Esophagus squamous epithelium (tissue), 5 donors: ENCODE results near the gene TTC32. TPM values are rescaled to one million over a fixed set of nuclear protein-coding genes. Genes with fewer than 3 reads are reported as not detected.
"Not testable (repeated sequence)": the region's sequence is repeated elsewhere in the genome, so short reads cannot be mapped to it uniquely, and the experiment has no call there.

ENCODE experiments used
- DNase-seq: peaks from one replicate; lab custom pipeline; 2025; lab: John Stamatoyannopoulos, UW
- H3K27ac ChIP-seq, 4 donors: fragments of 200-600 bp; sonication (generic); one replicate each; pipeline ENCODE4 v1.5.1; 2016 to 2019; ENCODE audit warnings: mild to moderate bottlenecking in 1 of 4
- H3K27me3 ChIP-seq, 4 donors: fragments of 200-600 bp; sonication (generic); 1 replicate in 3 of 4; 2 replicates in 1 of 4; pipeline versions ENCODE4 v1.5.1 to v1.6.0; 2017 to 2021; ENCODE audit warnings: antibody characterized with exemption in 1 of 4
- H3K36me3 ChIP-seq, 3 donors: fragments of 200-600 bp; sonication (generic); one replicate each; pipeline ENCODE4 v1.5.1; 2016 to 2019
- H3K4me1 ChIP-seq, 3 donors: fragments of 200-600 bp; sonication (generic); one replicate each; pipeline ENCODE4 v1.5.1; 2017 to 2019
- H3K4me3 ChIP-seq, 4 donors: fragments of 200-600 bp; sonication (generic); 1 replicate in 3 of 4; 2 replicates in 1 of 4; pipeline ENCODE4 v1.5.1; 2016 to 2019; ENCODE audit warnings: mild to moderate bottlenecking in 2 of 4, moderate library complexity in 1 of 4
- H3K9me3 ChIP-seq, 3 donors: fragments of 200-600 bp; sonication (generic); one replicate each; pipeline ENCODE4 v1.5.1; 2016 to 2019
- CTCF ChIP-seq, 6 experiments: fragments of 450-650 bp in 4 of 6; fragments of 200-600 bp in 2 of 6; sonication (generic) in 2 of 6; IDR thresholded peaks; one replicate each; pipeline ENCODE4 v1.5.1; 2016 to 2019; ENCODE audit warnings: antibody characterized with exemption in 6 of 6, mild to moderate bottlenecking in 4 of 6, moderate library complexity in 4 of 6
- POLR2A ChIP-seq, 4 donors: fragments of 450-650 bp; IDR thresholded peaks; one replicate each; pipeline ENCODE4 v1.6.1; 2017; ENCODE audit warnings: antibody characterized with exemption in 4 of 4, mild to moderate bottlenecking in 4 of 4, moderate library complexity in 3 of 4
- WGBS, 2 donors: methylation state at CpG; one replicate each; pipeline ENCODE4 v1.1.5; 2018; 5-methylcytosine and 5-hydroxymethylcytosine counted together
- intact Hi-C: fragments of 100-400 bp; cut with DNase I; formaldehyde crosslinking; loops from one replicate; pipeline ENCODE4 v1.15.0; 2022
- total RNA-seq, 4 donors: library from RNA; depleted of rRNA; stranded (reverse); fragments of >200 nt; gene quantifications; one replicate each; pipeline ENCODE4 v1.1.0, GENCODE V29; 2016
- donor health status: DM: yes; HTN: yes; CAD: no.

TTC32 gene
- total RNA-seq, 4 donors from 2014 or later = 5.2 to 15.8 (median 7.2) TPM

DNA sequence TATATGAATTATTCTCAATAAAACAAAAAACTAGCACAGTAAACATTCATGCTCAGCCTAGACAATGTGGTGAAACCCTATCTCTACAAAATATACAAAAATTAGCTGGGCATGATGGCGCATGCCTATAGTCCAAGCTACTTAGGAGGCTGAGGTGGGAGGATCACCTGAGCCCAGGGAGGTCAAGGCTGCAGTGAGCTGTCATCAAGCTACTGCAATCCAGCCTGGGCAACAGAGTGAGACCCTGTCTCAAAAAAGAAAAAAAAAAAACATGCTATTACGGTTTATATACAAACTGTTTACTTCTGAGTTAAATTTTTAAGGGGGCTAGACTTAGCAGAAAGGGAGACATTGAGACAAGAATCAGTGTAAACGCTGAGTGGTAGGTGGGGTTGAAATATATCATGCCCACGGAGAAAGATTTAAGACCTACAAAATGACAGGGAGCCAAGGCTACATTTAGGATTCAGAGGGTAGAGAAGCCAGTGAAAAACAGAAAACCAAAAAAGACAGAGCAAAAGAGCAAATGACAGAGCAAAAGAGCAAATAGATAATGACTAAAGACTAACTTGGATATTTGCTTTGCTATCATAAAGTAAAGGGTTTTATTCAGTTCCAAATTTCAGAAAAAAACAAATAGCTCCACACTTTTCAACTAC lies 7.5 kb downstream of the TTC32 start:
- H3K27ac ChIP-seq = no peak overlapping the region
- intact Hi-C loops = no loop called here
- DNase-seq = no peak
- TF ChIP-seq POLR2A (IDR thresholded peaks at IDR 0.05) = no peak
- no peak for TF ChIP-seq CTCF (IDR thresholded peaks at IDR 0.05)
- H3K36me3 ChIP-seq = peaks cover 0 to 3% (median 0%) of the 10 kb centered on the region in 3 donors
- WGBS, 2 donors = 76 to 96% methylated on average over 4 of the region's 4 CpGs
- H3K9me3 ChIP-seq = no peaks in the 10 kb centered on the region
- no peak overlapping the region for H3K4me3 ChIP-seq
- H3K4me1 ChIP-seq = peaks cover 0 to 52% (median 17%) of the 10 kb centered on the region in 3 donors
- H3K27me3 ChIP-seq = no peaks in the 10 kb centered on the region

DNA sequence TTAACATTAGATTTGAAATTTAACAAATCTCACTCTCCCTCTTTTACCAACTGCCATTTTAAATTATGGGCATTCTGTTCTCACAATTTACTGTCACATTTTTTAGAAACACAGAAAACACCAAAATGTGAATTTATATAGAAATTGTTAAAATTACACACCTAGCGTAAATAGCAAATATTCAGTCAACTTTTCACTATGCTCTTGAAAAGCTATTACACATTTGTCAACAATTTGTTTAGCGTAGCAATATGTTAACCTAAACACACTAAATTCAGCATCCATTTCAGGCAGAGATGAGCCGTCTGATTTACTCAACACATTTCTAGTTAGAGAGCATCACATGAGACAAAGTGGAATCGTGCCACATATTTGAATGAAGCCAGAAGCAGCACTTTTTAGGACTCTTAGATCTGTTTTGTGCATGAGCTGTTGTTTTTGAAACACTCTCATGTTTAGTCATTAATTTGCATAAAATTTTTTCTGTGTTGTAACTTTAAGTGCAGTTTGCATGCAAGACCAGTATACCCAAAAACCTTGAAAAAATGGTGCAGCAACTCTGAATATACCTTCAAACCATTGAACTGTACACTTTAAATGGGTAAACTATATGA lies 8.2 kb downstream of the TTC32 start:
- no peak overlapping the region for H3K27ac ChIP-seq
- H3K36me3 ChIP-seq = peaks cover 0 to 3% (median 0%) of the 10 kb centered on the region in 3 donors
- H3K9me3 ChIP-seq = no peaks in the 10 kb centered on the region
- H3K4me3 ChIP-seq = no peak overlapping the region
- TF ChIP-seq POLR2A (IDR thresholded peaks at IDR 0.05) (no peak), CTCF (IDR thresholded peaks at IDR 0.05) (no peak)
- no peaks in the 10 kb centered on the region for H3K27me3 ChIP-seq
- intact Hi-C loops = no loop called here
- WGBS, 2 donors = 77 to 85% methylated on average over 4 of the region's 4 CpGs
- DNase-seq = no peak
- peaks cover 0 to 51% (median 12%) of the 10 kb centered on the region in 3 donors for H3K4me1 ChIP-seq

DNA sequence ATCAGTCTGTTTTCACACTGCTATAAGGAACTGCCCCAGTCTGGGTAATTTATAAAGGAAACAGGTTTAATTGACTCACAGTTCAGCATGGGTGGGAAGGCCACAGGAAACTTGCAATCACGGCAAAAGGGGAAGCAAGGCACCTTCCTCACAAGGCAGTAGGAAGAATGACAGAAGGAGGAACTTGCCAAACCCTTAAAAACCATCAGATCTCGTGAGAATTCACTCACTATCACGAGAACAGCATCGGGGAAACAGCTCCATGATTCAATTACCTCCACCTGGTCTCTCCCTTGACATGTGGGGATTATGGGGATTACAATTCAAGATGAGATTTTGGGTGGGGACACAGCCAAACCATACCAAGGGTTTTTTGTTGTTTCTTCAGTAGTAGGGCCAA lies 9.8 kb downstream of the TTC32 start:
- DNase-seq, H3K27me3 ChIP-seq, intact Hi-C loops, H3K27ac ChIP-seq, H3K4me3 ChIP-seq, H3K36me3 ChIP-seq, H3K9me3 ChIP-seq: not testable (repeated sequence)
- 38 to 58% methylated on average over 4 of the region's 4 CpGs for WGBS, 2 donors
- H3K4me1 ChIP-seq = peaks cover 0 to 35% (median 3%) of the 10 kb centered on the region in 3 donors

GRCh38 chr2:19890104-19890503 lies 11.7 kb downstream of the TTC32 start:
- Histone ChIP-seq H3K4me1 (peaks cover 0 to 17% (median 0%) of the 10 kb centered on the region in 3 donors), H3K27me3 (no peaks in the 10 kb centered on the region), H3K27ac (no peak overlapping the region), H3K9me3 (no peaks in the 10 kb centered on the region), H3K4me3 (no peak overlapping the region), H3K36me3 (peaks cover 0 to 3% (median 0%) of the 10 kb centered on the region in 3 donors)
- no peak for TF ChIP-seq CTCF (IDR thresholded peaks at IDR 0.05)
- no peak for TF ChIP-seq POLR2A (IDR thresholded peaks at IDR 0.05)
- 69 to 73% methylated on average over 3 of the region's 3 CpGs for WGBS, 2 donors
- intact Hi-C loops = no loop called here
- DNase-seq = no peak

DNA sequence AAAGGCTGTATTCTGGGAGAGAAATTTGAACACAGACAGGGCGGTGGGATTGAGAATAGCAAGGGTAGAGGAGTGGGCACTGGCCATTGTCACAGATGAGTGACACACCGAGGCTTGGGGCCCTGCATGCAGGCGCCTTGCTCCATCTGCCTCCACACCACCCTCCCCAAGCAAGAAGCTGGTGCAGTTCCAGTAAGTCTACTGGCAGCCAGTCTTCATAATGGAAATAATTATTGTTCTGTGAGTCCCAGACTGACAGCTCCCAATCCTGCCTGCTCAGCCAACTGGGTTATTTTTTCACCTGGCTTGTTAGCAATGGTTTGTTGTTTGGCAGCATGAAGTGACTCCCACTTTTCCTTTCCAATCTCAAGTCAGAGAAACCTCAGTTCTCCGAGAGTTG lies 13.0 kb downstream of the TTC32 start:
- no peak for DNase-seq
- no peaks in the 10 kb centered on the region for H3K27me3 ChIP-seq
- H3K4me3 ChIP-seq = no peak overlapping the region
- intact Hi-C loops = no loop called here
- TF ChIP-seq POLR2A (IDR thresholded peaks at IDR 0.05) (no peak), CTCF (IDR thresholded peaks at IDR 0.05) (no peak)
- peaks cover 0 to 11% (median 0%) of the 10 kb centered on the region in 3 donors for H3K4me1 ChIP-seq
- H3K9me3 ChIP-seq = no peaks in the 10 kb centered on the region
- no peak overlapping the region for H3K27ac ChIP-seq
- no peaks in the 10 kb centered on the region for H3K36me3 ChIP-seq
- 85 to 95% methylated on average over 4 of the region's 4 CpGs for WGBS, 2 donors
